Stimulated activated CD4-positive, alpha-beta T cell treated with anti-CD3 and anti-CD28 coated beads, TNF-alpha, amount 100 ng/mL, for 4 hours (primary cell): ENCODE results near the gene FYN.

Experiments used
- DNase-seq, 3 experiments: peaks; one replicate each; pipeline ENCODE4 v3.0.0-alpha.2; 2020; ENCODE audit warnings: low read depth in 3 of 3

The FYN gene

GRCh38 chr6:111628142-111628850 lies 245.0 kb downstream of the FYN start:
- no peak for DNase-seq

GRCh38 chr6:111626441-111626840 lies 246.8 kb downstream of the FYN start:
- DNase-seq, result no peak

GRCh38 chr6:111625461-111626391 lies 247.5 kb downstream of the FYN start:
- DNase-seq, result no peak

DNA sequence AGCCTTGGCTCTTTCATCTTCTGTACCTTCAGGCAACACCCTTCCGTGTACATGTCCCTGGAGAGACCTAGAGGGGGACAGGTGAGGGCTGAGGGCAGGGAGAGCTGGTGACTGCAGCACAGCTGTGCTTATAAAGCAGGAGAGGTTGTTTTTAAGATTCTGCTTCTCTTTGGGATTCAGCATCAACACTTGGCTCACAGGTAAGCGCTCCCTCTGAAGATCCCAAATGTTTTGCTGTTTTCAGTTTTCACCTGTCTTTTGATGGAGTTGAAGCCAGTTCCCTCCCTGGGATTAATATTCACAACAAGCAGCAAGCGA lies 248.2 kb downstream of the FYN start:
- no peak for DNase-seq

DNA sequence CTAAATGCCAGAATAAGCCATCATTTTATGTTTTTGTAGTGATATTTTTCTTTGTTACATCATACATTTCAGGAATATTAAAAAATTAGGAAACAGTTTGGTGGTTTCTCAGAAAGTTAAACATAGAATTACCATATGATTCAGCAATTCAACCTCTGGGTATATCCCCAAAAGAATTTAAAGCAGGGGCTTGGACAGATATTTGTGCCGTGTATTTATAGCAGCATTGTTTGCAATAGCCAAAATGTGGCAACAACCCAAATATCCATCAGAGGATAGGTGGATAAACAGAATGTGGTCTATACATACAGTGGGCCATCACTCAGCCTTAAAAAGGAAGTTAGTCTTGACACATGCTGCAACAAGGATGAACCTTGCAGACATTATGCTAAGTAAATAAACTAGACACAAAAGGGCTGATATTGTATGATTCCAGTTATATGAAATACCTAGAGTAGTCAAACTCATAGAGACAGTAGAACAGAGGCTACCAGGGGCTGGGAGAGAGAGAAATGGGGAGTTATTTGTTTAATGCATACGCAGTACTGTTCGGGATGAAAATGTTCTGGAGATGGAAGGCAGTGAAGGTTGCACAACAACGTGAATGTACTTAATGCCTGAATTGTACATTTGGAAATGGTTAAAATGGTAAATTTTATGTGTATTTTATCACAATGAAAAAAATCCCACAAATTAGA lies 248.7 kb downstream of the FYN start:
- DNase-seq, result no peak

DNA sequence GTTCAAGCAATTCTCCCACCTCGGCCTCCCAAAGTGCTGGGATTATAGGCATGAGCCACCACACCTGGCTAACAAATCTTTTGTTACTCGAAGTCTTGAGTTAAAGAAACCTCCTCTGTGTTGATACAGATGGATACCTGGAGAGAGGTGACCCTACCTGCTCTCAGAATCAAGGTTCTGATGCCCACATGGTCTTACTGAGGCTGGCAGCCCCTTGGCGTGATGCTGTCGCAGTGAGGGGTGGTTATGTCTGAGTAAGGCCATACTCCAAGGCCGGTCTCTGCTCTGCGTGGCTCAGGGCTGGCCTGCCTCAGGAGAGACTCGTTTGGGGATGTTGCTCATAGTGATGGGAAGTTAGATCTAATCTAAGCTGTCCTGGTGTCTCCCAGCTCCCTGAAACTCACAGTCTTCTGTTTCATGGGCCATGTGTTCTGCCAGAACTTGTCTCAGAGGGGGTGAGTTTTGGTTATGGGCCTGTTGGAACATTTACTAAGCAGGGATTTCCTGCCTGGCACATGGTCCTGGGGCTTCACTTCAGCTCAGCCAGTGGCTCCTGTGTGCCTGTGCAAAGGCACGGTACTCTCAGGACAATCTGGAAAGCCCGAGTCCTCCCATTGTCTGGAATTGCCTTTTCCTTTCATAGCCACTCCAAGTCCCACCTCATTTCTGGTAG lies 250.1 kb downstream of the FYN start:
- no peak for DNase-seq

DNA sequence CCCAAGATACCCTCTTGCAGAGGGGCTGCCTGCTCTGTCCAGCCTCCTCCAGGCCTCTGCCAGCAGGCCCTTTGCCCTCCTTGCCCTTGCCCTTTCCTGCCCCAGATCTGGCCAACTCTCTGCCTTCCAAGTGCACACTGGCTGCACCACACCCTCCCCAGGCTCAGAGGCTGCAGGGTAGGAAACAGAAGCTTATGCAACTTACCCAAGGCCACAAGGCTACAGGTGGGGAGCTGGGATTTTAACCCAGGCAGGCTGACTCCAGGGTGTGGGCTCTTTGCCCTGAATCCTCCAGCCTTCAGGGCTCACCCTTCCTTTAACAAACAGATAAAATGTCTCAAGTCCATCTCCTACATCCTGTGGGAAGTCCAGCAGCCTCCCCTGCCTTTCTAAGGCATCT lies 253.1 kb downstream of the FYN start:
- DNase-seq, result no peak

DNA sequence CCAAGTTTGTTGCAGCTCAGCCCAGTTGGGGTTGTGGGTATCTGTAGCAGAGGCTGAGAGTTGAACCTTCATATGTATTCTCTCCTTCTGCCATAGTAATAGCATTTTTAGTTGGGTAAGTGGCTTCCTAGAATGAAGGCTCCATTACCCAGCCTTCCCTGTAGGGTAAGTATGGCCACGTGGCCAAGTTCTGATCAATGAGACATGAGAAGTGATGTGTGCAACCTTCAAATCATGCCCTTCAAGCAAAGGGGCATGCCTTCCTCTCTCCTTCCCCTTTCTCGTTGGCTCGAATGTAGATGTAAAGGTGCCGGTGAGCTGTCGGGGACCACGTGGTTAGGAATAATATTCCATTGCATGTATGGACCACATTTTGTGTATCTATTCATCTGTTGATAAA lies 254.8 kb downstream of the FYN start:
- DNase-seq, result no peak

GRCh38 chr6:111617149-111617548 lies 256.1 kb downstream of the FYN start:
- no peak for DNase-seq

DNA sequence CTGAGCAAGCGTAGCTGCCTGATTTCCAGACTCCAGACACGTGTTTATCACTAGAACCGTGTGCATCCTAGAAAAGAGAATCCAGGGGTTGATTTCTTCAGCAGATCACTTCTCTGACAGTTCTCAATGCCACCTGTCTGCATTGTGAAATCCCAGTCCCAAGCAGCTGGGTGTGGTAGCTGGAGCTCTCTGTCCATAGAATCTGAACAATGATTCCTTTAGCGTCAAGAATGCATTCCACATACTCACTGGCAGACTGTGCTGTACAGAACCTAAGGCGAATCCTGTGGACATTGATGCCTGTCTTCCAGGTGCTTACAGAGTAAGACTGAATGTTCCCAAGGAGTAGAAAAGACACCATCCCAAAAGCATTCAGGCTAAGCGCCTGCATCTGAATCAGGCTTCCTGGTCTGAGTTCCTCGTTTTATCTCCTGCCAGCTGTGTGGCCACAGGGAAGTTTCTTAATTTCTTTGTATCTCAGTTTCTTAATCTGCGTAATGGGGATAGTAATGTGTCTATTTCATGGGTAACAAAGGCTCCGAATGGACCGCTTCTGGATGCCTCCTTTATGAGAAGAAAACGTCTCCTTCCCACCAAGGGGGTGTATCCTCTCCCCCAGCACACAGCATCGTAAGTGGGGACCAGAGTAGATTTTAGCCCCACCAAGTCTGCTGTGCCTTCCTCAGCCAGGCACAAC lies 257.2 kb downstream of the FYN start:
- no peak for DNase-seq

DNA sequence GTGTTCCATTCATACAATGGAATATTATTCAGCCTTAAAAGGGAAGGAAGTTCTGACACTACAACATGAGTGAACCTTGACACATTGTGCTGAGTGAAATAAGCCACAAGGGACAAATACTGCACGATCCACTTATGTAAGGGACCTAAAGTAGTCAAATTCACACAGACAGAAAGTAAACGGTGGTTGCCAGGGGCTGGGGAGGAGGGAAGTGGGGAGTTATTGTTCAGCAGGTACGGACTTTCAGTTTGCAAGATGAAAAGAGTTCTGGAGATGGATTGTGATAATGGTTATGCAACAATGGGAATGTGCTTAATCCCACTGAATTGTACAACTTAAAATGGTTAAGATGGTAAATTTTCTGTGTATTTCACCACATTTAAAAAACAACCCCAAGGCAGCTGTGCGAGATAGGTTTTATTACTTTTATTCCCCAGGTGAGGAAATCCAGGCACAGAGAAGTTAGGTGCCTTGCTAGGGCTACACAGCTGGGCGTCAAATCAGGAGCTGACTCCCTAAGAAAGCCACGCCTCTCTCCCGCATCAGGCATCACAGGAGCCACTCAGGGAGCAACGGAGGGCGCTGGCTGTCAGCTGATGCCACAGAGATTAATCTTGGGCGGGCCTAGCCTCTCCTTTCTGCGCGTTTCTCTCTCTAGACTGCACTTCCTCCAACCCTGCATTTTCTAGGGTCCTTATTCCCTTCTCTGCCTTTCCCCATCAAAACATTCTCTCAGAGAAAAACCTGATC lies 258.2 kb downstream of the FYN start:
- no peak for DNase-seq

GRCh38 chr6:111612379-111612778 lies 260.9 kb downstream of the FYN start:
- no peak for DNase-seq

GRCh38 chr6:111610548-111611172 lies 262.6 kb downstream of the FYN start:
- no peak for DNase-seq
